Measurements from ENCODE around the gene TNRC18.
"Not testable (repeated sequence)": the region's sequence is repeated elsewhere in the genome, so short reads cannot be mapped to it uniquely, and the experiment has no call there.

The TNRC18 gene, protein sequence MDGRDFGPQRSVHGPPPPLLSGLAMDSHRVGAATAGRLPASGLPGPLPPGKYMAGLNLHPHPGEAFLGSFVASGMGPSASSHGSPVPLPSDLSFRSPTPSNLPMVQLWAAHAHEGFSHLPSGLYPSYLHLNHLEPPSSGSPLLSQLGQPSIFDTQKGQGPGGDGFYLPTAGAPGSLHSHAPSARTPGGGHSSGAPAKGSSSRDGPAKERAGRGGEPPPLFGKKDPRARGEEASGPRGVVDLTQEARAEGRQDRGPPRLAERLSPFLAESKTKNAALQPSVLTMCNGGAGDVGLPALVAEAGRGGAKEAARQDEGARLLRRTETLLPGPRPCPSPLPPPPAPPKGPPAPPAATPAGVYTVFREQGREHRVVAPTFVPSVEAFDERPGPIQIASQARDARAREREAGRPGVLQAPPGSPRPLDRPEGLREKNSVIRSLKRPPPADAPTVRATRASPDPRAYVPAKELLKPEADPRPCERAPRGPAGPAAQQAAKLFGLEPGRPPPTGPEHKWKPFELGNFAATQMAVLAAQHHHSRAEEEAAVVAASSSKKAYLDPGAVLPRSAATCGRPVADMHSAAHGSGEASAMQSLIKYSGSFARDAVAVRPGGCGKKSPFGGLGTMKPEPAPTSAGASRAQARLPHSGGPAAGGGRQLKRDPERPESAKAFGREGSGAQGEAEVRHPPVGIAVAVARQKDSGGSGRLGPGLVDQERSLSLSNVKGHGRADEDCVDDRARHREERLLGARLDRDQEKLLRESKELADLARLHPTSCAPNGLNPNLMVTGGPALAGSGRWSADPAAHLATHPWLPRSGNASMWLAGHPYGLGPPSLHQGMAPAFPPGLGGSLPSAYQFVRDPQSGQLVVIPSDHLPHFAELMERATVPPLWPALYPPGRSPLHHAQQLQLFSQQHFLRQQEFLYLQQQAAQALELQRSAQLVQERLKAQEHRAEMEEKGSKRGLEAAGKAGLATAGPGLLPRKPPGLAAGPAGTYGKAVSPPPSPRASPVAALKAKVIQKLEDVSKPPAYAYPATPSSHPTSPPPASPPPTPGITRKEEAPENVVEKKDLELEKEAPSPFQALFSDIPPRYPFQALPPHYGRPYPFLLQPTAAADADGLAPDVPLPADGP (N-terminal part only)

DNA sequence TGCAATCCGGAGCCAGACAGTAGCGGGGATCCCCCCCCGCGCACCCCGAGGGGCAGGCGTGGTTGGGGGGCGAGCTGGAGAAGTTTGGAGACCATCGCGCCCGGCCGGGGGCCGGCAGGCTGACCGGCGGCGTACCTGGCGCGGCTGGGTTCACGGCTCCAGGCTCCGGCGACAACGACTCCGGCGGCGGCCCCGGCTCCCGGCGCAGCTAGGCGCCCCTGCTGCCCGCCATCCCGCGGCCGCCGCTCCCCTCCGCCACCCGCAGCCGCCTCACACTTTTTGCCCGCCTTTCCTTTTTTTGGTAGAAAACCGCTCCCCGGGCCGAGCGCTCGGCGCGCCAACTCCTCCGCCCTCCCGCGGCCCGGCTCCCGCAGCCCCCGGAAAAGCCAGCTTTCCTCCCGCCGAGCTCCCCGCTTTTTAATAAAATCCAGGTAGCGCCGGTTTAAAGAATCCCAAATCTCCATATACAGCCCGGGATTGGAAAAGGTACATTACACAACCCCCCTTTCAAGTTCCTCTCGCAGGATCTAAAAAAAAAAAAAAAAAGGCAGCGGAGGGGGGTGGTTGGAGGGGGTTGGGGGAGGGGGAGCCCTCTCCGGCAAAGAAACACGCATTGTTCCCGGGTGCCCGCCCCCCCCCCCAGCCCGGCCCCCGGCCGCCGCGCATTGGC is at the start of gene TNRC18:
TNRC18 (minus strand) TSS at position 529 of the 670 bp plus-strand sequence. CDS start 2,588 bp downstream, outside the sequence.
- Mint-ChIP-seq H3K4me3 (peak within 1 kb of the TSS; percentile 98), H3K4me1 (peaks cover 4% of the 10 kb centered on the region), H3K27ac (peak within 1 kb of the TSS; percentile 100), H3K36me3 (ENCODE audit: low read depth) (peaks cover under 1% of the 10 kb centered on the region), H3K9me3 (no peaks in the 10 kb centered on the region), H3K27me3 (ENCODE audit: low read depth, poor library complexity) (no peaks in the 10 kb centered on the region)
- TF ChIP-seq, protein P1, sequence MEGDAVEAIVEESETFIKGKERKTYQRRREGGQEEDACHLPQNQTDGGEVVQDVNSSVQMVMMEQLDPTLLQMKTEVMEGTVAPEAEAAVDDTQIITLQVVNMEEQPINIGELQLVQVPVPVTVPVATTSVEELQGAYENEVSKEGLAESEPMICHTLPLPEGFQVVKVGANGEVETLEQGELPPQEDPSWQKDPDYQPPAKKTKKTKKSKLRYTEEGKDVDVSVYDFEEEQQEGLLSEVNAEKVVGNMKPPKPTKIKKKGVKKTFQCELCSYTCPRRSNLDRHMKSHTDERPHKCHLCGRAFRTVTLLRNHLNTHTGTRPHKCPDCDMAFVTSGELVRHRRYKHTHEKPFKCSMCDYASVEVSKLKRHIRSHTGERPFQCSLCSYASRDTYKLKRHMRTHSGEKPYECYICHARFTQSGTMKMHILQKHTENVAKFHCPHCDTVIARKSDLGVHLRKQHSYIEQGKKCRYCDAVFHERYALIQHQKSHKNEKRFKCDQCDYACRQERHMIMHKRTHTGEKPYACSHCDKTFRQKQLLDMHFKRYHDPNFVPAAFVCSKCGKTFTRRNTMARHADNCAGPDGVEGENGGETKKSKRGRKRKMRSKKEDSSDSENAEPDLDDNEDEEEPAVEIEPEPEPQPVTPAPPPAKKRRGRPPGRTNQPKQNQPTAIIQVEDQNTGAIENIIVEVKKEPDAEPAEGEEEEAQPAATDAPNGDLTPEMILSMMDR (IDR thresholded peaks at IDR 0.05), result no peak
- DNase-seq, result peak; percentile 67

DNA sequence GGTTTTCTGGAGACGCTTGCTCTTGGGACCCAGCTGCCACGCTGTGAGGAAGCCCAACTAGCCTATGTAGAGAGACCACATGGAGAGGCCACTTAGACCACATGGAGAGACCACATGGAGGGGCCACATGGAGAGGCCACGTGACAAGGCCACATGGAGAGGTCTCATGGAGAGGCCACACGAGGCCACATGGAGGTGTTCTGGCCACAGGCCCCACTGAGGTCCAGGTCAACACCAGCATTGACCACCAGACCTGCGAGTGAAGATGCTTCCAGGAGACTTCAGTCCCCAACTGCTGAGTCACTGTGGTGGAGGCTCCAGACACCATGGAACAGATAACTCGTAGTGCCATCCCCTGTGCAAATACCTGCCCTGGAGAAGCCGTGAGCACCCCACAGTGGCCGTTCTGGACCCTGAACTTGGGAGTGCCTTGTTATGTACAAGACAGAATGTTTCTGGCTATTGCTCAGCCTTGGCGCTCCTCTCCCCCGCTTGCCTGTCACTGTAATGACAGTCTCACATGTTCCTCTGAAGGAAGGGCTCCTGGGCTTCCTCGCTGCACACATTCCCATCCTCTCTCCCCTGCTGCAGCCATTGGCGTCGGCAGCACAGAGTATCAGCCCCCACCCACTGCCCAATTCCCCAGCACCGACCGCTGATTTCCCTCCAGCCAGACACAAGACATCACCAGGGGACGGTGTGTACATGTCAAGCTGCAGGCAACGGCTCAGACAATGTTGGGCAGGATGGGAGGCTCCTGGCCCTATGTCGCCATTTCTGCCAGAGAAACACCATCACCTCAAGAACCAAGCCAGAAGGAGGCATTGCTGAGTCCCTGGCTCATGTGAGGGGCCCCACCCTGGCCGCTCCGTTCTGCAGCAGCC is 49.0 kb upstream of the TNRC18 start:
- peak overlapping the region; percentile 75 for H3K27ac Mint-ChIP-seq
- peaks cover 20% of the 10 kb centered on the region for H3K36me3 Mint-ChIP-seq (ENCODE audit: low read depth)
- TF ChIP-seq, protein P1 (IDR thresholded peaks at IDR 0.05), result no peak
- H3K4me3 Mint-ChIP-seq, result no peak overlapping the region
- peaks cover 3% of the 10 kb centered on the region for H3K9me3 Mint-ChIP-seq
- no peak for DNase-seq
- peaks cover 6% of the 10 kb centered on the region for H3K27me3 Mint-ChIP-seq (ENCODE audit: low read depth, poor library complexity)
- H3K4me1 Mint-ChIP-seq, result peaks cover 34% of the 10 kb centered on the region

DNA sequence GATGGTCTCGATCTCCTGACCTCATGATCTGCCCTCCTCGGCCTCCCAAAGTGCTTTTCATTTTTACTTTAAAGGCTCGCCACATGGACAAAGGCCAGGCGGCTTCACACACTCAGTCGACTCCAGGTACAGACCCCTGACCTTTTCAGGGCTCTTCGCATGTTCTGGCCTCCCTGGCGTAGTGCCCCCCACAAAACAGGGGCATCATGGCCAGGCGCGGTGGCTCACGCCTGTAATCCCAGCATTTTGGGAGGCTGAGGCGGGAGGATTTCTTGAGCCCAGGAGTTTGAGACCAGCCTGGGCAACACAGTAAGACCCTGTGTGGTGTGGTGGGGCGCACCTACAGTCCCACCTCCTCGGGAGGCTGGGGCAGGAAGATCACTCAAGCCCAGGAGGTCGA is 48.0 kb upstream of the TNRC18 start:
- not testable (repeated sequence) for DNase-seq; H3K27ac Mint-ChIP-seq; H3K9me3 Mint-ChIP-seq; H3K4me3 Mint-ChIP-seq; H3K27me3 Mint-ChIP-seq (ENCODE audit: low read depth, poor library complexity)
- Mint-ChIP-seq H3K4me1 (peaks cover 27% of the 10 kb centered on the region), H3K36me3 (ENCODE audit: low read depth) (peaks cover 20% of the 10 kb centered on the region)

DNA sequence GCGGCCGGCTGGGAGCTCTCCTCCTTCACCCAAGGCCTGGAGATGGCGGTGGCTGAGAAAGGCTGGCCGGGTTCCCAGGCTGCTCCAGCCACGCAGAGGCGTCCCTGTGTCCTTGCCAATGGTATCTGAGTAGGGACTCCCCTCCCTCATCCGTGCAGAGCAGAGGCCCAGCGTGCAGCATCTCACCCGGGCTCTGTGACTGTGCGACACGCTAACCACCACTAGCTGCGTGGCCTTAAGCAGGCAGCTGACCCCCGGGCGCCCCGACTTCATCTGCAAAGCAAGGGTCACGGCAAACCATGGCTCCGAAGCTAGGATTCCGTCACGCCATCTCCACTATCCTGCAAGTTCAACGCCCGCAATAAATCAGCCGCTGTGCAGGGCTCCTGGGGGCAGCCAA is 47.2 kb upstream of the TNRC18 start:
- H3K9me3 Mint-ChIP-seq, result peaks cover 3% of the 10 kb centered on the region
- TF ChIP-seq, protein P1 (IDR thresholded peaks at IDR 0.05), result no peak
- H3K4me1 Mint-ChIP-seq, result peaks cover 30% of the 10 kb centered on the region
- H3K36me3 Mint-ChIP-seq (ENCODE audit: low read depth), result peaks cover 20% of the 10 kb centered on the region
- DNase-seq, result peak; percentile 72
- H3K27ac Mint-ChIP-seq, result no peak overlapping the region
- no peak overlapping the region for H3K4me3 Mint-ChIP-seq
- H3K27me3 Mint-ChIP-seq (ENCODE audit: low read depth, poor library complexity), result peaks cover 6% of the 10 kb centered on the region

DNA sequence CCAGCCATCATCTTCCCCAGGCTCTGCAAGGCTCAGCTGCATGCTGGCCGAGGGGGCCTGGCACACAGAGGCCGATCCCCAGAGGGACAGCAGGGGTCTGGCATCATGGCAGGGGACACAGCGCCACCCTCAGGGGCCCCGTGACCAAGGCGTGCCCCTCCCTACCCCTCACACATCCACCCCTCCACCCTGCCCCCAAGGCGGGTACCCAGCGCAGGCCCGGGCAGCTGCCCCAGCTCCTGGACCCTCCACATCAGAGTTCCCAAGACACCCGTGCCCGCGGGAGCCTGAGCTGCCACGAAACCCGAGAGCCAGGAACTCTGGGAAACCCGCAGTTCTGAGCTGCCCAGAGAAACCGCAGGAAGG is 46.5 kb upstream of the TNRC18 start:
- TF ChIP-seq, protein P1 (IDR thresholded peaks at IDR 0.05), result no peak
- no peak overlapping the region for H3K4me3 Mint-ChIP-seq
- DNase-seq, result no peak
- H3K27me3 Mint-ChIP-seq (ENCODE audit: low read depth, poor library complexity), result peaks cover 6% of the 10 kb centered on the region
- H3K9me3 Mint-ChIP-seq, result peaks cover 3% of the 10 kb centered on the region
- H3K4me1 Mint-ChIP-seq, result peaks cover 27% of the 10 kb centered on the region
- peaks cover 20% of the 10 kb centered on the region for H3K36me3 Mint-ChIP-seq (ENCODE audit: low read depth)
- H3K27ac Mint-ChIP-seq, result no peak overlapping the region

All from nephron progenitor cell (in vitro differentiated cells).